Left lobe of liver (tissue), 2 donors: ENCODE measurements around the gene ERC1. TPM values are rescaled to one million over a fixed set of nuclear protein-coding genes. Genes with fewer than 3 reads are reported as not detected.
"Not testable (repeated sequence)": the region's sequence is repeated elsewhere in the genome, so short reads cannot be mapped to it uniquely, and the experiment has no call there.

ENCODE experiments used
- ATAC-seq: fragments of 200-7000 bp; cut with Tn5 transposase; one replicate; pipeline ENCODE4 v1.9.1; 2020; ENCODE audit warnings: mild to moderate bottlenecking, moderate library complexity
- DNase-seq: peaks from one replicate; pipeline ENCODE4 v3.0.0-alpha.2; 2020; ENCODE audit warnings: low spot score
- total RNA-seq: library from RNA; stranded (reverse); gene quantifications from one replicate; pipeline ENCODE4 v1.2.1, GENCODE V29; 2021
- donor health status: DM: no; HTN: no; CAD: no; lungs with moderate emphysema.
- donor health status: DM: no; HTN: yes; CAD: no.

ERC1 gene
- total RNA-seq, 1 donor from 2014 or later = 27.8 TPM

- not testable (repeated sequence) for DNase-seq, ATAC-seq
Measured at GRCh38 chr12:1341270-1341669, 350.2 kb downstream of the ERC1 start.

GRCh38 chr12:1343422-1343821 lies 352.4 kb downstream of the ERC1 start:
- no peak for ATAC-seq

GRCh38 chr12:1344245-1344644 lies 353.2 kb downstream of the ERC1 start:
- DNase-seq = no peak

More at GRCh38 chr12:1343422-1343821, 352.4 kb downstream of the ERC1 start:
- no peak for DNase-seq

GRCh38 chr12:1346126-1346525 lies 355.1 kb downstream of the ERC1 start:
- no peak for ATAC-seq

More at GRCh38 chr12:1344245-1344644, 353.2 kb downstream of the ERC1 start:
- ATAC-seq = no peak

GRCh38 chr12:1347294-1347693 lies 356.3 kb downstream of the ERC1 start:
- ATAC-seq (no peak), DNase-seq (no peak)

More at GRCh38 chr12:1346126-1346525, 355.1 kb downstream of the ERC1 start:
- no peak for DNase-seq

GRCh38 chr12:1348606-1349005 lies 357.6 kb downstream of the ERC1 start:
- ATAC-seq = no peak
- no peak for DNase-seq

GRCh38 chr12:1350055-1350933 lies 359.3 kb downstream of the ERC1 start:
- no peak for DNase-seq
- peak; percentile 25 for ATAC-seq

GRCh38 chr12:1350934-1351240 lies 359.9 kb downstream of the ERC1 start:
- ATAC-seq (peak; percentile 19), DNase-seq (no peak)

GRCh38 chr12:1351926-1352325 lies 360.9 kb downstream of the ERC1 start:
- no peak for ATAC-seq
- DNase-seq = no peak

- no peak for DNase-seq
- ATAC-seq = no peak
Measured at GRCh38 chr12:1353451-1353850, 362.4 kb downstream of the ERC1 start.

- DNase-seq = no peak
- no peak for ATAC-seq
Measured at GRCh38 chr12:1355396-1355795, 364.4 kb downstream of the ERC1 start.

- ATAC-seq, DNase-seq: not testable (repeated sequence)
Measured at GRCh38 chr12:1355871-1356270, 364.8 kb downstream of the ERC1 start.

- ATAC-seq (no peak), DNase-seq (no peak)
Measured at GRCh38 chr12:1356285-1356684, 365.3 kb downstream of the ERC1 start.

- ATAC-seq (peak; percentile 19), DNase-seq (no peak)
Measured at GRCh38 chr12:1357171-1357570, 366.1 kb downstream of the ERC1 start.

GRCh38 chr12:1357711-1358110 lies 366.7 kb downstream of the ERC1 start:
- ATAC-seq (no peak), DNase-seq (no peak)

GRCh38 chr12:1360441-1361210 lies 369.6 kb downstream of the ERC1 start:
- no peak for DNase-seq
- ATAC-seq = no peak

GRCh38 chr12:1362143-1362662 lies 371.2 kb downstream of the ERC1 start:
- DNase-seq = no peak
- no peak for ATAC-seq

GRCh38 chr12:1365703-1366102 lies 374.7 kb downstream of the ERC1 start:
- ATAC-seq = no peak
- DNase-seq = no peak

- ATAC-seq = peak; percentile 30
Measured at GRCh38 chr12:1367331-1368291, 376.6 kb downstream of the ERC1 start.

GRCh38 chr12:1369460-1369859 lies 378.4 kb downstream of the ERC1 start:
- DNase-seq (no peak), ATAC-seq (peak; percentile 42)

More at GRCh38 chr12:1367331-1368291, 376.6 kb downstream of the ERC1 start:
- DNase-seq = no peak
